Raji (cell line): ENCODE measurements around the gene DDAH2.

Source experiments
- POLR2A ChIP-seq: IDR thresholded peaks from 2 replicates; pipeline ENCODE4 v1.6.1; 2011; ENCODE audit warnings: low read depth, low read length, control low read depth; ENCODE audit not compliant: insufficient read depth

DDAH2 gene

DNA sequence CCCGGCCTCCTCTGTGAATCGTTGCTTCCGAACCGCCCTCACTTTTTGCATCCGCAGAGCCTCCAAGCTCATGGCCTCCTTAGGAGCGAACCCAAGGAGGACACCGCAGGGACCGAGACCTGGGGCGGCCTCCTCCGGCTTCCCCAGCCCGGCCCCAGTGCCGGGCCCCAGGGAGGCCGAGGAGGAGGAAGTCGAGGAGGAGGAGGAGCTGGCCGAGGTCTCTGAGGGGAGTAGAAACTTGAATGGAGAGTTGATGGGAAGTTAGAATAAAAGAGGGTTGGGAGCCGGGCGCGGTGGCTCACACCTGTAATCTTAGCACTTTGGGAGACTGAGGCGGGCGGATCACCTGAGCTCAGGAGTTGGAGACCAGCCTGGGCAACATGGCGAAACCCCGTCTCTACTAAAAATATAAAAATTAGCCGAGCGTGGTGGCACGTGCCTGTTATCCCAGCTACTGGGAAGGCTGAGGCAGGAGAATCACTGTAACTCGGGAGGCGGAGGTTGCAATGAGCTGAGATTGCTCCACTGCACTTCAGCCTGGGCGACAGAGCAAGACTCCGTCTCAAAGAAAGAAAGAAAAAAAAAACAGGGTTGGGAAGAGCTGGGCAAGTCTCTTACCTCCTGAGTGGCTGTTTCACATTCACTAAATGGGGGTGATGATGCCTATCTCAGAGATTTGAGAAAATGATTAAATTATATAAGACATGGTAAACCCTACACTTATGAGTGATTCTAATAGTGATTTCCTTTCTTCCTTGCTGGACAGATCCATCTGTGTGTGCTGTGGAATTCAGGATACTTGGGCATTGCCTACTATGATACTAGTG is 11.5 kb upstream of the DDAH2 start:
- no peak for TF ChIP-seq POLR2A

DNA sequence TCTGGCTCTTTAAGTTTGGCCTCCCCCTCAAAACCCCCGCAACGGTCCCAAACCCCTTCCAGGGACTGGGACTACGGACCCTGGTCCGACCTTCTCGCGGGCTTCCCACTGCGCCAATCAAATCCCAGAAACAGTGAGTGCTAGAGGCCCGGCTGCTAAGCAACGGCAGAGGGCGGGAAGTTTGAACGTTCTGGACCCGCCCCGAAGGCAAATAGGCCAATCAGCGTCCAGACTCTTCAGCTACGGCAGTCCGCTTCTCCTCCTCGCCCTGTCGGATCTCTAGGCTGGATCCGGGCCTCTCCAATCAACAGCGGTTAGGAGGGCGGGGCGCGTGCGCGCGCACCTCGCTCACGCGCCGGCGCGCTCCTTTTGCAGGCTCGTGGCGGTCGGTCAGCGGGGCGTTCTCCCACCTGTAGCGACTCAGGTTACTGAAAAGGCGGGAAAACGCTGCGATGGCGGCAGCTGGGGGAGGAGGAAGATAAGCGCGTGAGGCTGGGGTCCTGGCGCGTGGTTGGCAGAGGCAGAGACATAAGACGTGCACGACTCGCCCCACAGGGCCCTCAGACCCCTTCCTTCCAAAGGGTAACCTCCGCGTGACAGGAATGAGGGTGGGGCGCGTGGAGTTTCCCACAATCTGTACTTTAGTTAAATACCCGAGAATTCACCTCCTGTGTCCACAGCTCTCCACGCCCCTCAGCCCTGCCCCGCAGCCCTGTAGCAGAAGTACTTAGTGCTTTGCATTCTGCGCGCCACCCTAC is 10.7 kb upstream of the DDAH2 start, which contains the start of gene MSH5:
Gene MSH5, plus strand, starts transcription at position 367 of the 758 bp plus-strand sequence. CDS start 462 bp downstream, outside the sequence.
- peak; percentile 85 for TF ChIP-seq POLR2A

DNA sequence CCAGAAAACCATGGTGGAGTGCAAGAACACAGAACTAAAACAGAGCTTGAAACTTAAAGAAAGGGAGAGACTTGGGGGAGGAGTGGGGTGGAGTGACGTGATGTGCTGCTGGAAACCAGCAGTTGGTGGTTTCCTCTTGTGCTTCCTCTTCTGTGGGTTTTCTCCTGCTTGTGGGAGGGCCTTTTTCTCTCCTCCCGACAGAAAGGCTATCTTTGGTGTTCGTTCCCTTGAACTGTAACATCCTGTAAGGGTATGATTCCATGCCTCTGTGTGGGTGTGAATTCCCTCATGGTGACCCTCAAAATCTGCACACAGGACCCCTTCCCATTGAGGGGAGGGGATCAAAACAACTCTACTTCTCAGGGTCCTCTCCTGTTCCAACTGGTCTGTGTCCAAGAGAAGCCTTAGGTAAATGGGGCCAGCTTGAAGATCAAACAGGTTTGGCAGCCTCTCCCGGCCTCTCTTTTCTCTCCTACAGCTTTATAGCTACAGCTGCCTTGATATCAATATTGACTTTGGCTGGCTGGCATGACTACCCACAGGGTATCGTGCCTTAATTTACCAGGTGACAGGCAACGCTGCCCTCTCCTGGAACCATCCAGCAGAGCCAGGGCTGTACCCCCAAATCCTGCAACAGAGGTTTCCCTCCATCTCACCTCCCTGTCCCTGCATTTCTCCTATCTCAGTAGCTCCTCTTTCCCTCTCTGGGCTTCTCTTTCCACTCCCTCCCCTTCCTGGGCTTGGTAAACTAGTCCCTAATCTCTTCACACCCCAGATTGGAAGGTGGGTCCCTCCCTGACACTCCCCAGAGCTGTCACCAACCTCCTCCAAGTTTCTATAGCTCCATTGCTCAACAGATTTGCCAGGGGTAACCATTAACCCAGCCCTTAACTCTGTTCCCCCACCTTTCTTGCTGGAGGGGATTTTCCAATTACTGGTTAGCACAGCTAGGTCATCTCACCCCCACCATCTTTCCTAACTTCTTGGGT is 9.2 kb upstream of the DDAH2 start:
- TF ChIP-seq POLR2A: peak; percentile 56

DNA sequence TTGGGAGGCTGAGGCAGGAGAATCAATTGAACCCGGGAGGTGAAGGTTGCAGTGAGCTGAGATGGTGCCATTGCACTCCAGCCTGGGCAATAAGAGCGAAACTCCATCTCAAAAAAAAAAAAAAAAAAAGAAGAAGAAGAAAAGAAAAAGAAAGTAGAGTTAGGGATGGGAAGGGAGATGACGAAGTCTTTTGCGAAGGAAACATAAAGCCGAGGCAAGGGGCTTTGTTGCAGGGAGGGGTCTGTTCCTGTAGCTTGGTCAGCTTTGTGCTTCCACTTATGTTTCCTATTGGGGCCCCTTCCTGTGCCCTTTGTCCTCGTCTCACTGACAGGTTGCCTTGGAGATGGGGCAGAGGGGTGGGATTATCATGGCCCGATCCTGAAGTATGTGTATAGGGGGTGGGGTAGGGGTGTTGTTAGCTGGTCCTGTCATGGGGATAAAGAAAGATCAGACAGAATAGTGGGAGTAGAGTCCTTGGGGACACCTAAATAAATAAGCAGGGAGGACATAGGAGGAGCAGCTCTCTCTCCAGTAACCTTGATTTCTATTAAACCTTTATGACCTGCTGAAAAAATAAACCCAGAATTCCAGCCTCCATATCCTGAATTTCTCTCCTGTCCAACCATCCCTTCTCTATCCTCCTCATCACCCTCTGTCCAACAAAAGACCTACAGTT is 8.4 kb upstream of the DDAH2 start:
- TF ChIP-seq POLR2A: no peak

DNA sequence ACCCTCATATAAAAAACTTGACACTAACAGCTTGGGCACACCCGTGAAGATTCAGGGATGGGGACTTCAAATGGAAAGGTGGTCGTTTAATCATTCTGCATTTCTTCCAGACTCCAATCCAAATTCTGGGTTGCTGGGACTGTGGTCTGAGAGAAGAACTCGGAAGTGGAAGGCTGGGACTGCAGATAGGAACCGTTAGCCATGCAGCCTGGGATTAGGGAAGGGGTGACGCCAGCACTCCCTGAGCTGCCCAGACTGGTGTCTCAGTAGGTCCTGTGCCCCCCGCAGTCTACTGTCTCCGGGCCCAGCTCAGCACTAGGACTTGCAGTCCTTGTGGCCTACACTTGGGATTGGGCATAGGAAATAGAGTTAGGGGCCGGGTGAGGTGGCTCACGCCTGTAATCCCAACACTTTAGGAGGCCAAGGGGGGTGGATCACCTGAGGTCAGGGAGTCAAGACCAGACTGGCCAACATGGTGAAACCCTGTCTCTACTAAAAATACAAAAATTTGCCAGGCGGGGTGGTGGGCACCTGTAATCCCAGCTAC is 7.7 kb upstream of the DDAH2 start:
- no peak for TF ChIP-seq POLR2A

DNA sequence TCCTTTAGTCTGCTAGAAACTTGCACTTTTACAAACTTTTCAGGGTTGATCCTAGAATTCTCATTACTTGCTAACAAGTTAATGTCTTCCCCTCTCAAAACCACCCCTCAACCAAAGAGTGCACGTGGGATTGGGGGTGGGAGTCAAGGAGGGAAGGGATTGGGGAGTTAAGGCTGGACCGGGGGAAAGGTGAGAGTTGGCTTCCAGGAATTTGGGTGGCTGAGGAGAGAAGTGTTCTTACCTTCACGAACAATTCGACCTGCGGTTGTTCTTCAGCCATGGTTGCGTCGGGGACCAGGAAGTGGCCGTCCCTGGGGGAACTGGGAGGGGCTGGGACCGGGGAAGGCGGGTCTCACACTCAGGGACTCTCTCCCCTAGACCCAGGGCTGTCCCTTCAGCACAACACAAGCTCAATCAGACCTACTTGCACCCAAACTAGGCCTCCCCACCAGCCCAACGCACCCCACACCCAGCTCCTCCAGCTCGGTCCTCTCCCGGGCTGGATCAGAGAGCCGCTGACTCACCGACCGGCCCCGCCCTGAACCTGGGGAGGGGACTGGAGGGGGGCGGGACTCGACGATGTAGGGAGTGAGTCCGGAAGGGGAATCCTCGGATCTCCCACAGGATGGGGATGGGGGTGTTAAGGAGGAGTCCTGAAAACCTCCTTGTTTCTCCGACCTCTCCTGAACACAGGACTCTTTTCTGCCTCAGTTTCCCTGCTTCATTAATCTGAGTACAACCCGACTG is 7.1 kb upstream of the DDAH2 start, which contains the start of gene CLIC1:
Gene CLIC1, minus strand, starts transcription at position 510 of the 747 bp plus-strand sequence. Its CDS starts 230 bp downstream, at position 280.
- peak; percentile 87 for TF ChIP-seq POLR2A

DNA sequence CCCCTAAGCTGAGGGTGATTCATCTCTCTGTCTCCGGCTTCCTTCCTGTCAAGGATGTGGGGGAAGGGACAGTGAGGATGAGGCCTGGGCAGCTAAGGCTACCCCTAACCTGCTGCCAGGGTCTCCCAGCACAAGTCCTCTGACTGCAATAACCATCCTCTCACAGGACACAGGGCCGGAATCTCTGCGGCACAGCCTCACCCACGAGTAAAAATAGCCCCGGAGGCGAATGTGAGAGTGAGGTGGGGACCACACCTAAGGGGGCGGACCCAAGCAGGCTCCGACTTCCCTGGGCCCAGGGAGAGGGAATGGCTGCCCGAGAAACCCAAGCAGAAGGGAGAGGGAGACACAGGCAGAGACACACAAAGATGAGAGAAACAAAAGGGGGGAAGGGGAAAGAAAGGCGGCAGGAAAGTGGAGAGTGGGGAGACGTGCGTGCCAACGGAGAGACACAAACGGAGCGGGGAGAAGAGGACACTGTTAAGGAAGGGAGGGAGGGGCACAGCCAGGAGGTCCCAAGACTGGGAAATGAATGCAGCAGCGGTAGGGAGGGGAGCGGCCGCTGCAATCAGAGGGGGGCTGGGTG is 5.8 kb upstream of the DDAH2 start:
- peak; percentile 44; the same call in 1 of the 2 replicates for TF ChIP-seq POLR2A

DNA sequence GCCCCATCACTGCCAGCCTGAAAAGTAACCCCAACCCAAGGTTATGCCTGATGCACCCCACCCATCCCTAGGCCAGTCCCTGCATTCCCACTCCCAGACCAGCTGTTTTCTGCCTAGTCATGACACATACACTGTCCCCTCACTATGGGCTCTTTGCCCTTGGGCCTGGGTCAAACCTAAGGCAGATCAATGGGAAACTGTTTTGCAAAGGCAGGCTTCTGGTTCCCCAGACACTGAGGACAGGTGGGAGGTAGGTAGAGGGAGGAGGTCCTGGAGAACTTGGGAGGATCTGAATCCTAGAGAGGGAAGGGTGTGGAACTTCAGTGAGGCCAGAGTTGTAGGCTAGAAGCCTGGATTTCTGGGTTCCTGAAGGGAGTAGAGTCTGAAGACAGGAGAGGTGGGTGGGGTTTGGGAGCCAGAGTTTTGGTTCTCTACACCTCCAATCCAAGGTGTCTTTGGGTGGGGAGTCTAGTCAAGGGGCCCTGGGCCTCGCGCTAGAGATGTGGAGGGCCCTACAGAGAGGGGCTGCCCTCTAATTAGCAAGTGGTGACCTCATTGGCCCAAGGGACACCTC is 5.2 kb upstream of the DDAH2 start:
- TF ChIP-seq POLR2A: no peak

DNA sequence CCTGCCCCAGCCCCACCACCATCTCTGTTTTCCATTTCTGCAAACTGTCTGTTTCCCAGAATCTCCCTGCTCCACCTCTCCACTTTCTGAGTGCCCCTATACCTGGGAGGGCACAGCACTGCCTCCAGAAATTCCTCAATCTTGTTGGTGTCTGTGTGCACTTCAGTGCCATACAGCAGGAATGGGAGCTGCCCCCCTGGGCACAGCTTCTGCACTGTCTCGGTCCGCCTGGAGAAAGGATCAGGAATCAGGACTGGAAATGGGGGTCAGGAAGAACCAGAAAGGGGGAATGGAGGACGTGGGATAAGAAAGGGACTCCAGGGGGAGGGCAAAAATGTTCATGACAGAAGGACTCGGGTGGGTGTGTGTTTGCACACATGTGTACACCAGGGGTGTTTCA is 4.6 kb upstream of the DDAH2 start:
- no peak for TF ChIP-seq POLR2A

DNA sequence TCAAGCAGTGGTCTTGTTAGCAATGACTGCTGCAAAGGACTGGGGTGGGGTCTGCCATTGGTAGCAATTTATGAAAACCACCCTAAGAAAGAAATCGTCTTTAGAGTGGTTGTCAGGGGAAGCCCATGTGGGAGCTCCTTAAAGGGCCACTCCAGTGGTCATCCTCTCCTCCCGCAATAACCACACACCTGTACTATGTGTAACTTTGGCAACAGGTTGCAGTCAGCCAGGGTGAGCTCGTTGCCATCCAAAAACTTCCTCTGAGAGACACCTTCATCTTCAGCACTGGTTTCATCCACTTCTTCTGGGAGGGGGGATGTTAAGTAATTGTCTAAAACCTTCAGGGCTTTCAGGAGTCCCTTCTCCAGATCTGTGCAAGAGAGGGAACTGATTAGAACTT is 2.9 kb upstream of the DDAH2 start:
- TF ChIP-seq POLR2A: no peak

DNA sequence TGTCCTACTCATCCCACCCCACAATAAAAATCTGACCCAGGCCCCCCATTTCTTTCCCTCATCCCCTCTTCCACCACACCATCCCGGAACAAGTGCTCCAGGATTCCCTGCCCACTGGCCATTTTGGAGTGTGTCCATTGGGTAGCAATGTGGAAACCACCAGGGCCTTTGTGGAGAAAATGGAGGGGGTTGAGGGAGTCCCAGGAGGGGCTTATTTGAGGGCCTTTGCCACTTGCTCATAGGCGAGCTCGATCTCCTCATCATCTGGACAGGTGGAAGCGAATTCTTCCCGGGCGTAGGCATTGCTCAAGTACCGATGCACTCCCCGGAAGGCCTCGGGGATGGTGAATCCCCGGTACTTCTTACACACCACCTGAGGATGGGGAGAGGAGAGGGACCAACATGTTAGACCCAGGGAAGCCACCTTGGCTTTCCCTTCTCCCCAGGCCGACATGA is 1.6 kb upstream of the DDAH2 start:
- no peak for TF ChIP-seq POLR2A

DNA sequence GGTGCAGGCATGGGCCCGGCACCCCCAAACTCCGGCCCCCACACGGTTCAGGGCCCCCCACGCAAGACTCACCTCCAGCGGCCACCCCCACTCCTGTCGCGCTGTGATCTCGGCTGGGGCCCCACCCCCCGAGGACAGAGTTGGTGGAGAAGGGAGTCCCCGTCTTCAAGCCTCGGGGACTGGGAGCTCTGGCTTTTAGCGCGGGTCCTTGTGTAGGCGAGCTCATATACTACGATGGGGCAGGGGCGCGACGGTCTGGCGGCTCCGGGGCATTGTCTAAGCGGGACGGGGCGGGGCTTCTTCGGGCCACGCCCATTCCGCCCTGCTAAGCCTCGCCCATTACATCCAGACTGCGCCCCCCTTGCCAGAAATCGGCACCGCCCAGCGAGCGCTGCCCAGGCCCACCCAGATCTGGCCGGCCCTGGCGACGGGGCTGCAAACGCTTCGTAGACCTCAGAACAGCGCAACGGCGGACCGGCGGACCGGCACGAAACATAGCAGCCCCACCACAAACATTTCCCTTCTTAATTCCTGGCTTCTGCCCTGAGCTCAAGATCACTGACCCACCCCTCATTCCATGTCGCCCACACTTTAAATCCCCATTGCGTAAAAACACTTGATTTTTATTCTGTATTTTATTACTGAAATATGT is 1.0 kb upstream of the DDAH2 start:
- TF ChIP-seq POLR2A: peak; percentile 31; the same call in 1 of the 2 replicates
